Lower leg skin (tissue), 4 donors: ENCODE measurements around the gene RAPGEF5. TPM values are rescaled to one million over a fixed set of nuclear protein-coding genes. Genes with fewer than 3 reads are reported as not detected.

Source experiments
- DNase-seq, 2 donors: peaks; one replicate each; pipeline ENCODE4 v3.0.0-alpha.2; 2019; ENCODE audit warnings: low spot score in 2 of 2
- H3K4me3 ChIP-seq: fragments of 200-600 bp; sonication (generic); 2 replicates; pipeline ENCODE4 v1.5.1; 2017; ENCODE audit warnings: mild to moderate bottlenecking, low read depth; ENCODE audit not compliant: poor library complexity, severe bottlenecking
- CTCF ChIP-seq, 3 donors: fragments of 450-650 bp; IDR thresholded peaks; one replicate each; pipeline ENCODE4 v1.5.1; 2016; ENCODE audit warnings: antibody characterized with exemption in 3 of 3, mild to moderate bottlenecking in 3 of 3, moderate library complexity in 2 of 3
- POLR2A ChIP-seq, 2 donors: fragments of 450-650 bp; IDR thresholded peaks; one replicate each; pipeline ENCODE4 v1.6.1; 2016 to 2017; ENCODE audit warnings: antibody characterized with exemption in 2 of 2, mild to moderate bottlenecking in 1 of 2, moderate library complexity in 1 of 2
- WGBS, 2 donors: methylation state at CpG; one replicate each; pipeline ENCODE4 v1.1.5; 2018; 5-methylcytosine and 5-hydroxymethylcytosine counted together
- intact Hi-C: fragments of 100-400 bp; cut with DNase I; formaldehyde crosslinking; loops from one replicate; pipeline ENCODE4 v1.15.0; 2023; ENCODE audit warnings: low total_unique reads
- total RNA-seq, 4 donors: library from RNA; depleted of rRNA; stranded (reverse); fragments of >200 nt; gene quantifications; one replicate each; pipeline ENCODE4 v1.1.0, GENCODE V29; 2016

RAPGEF5 gene
- total RNA-seq, 4 donors from 2014 or later, result 19.4 to 47.7 (median 25.2) TPM

GRCh38 chr7:22301790-22302189 is 55.2 kb downstream of the RAPGEF5 start:
- TF ChIP-seq CTCF (IDR thresholded peaks at IDR 0.05) (no peak), POLR2A (IDR thresholded peaks at IDR 0.05) (no peak)
- intact Hi-C loops, result no loop called here

GRCh38 chr7:22300839-22301238 is 56.1 kb downstream of the RAPGEF5 start:
- H3K4me3 ChIP-seq, result no peak overlapping the region
- 96 to 97% methylated on average over 4 of the region's 4 CpGs for WGBS, 2 donors
- DNase-seq, result no peak
- intact Hi-C loops, result no loop called here
- TF ChIP-seq CTCF (IDR thresholded peaks at IDR 0.05), result no peak
- no peak for TF ChIP-seq POLR2A (IDR thresholded peaks at IDR 0.05)

More at GRCh38 chr7:22301790-22302189, 55.2 kb downstream of the RAPGEF5 start:
- DNase-seq, result no peak
- 84 to 91% methylated on average over 6 of the region's 6 CpGs for WGBS, 2 donors
- H3K4me3 ChIP-seq, result no peak overlapping the region

DNA sequence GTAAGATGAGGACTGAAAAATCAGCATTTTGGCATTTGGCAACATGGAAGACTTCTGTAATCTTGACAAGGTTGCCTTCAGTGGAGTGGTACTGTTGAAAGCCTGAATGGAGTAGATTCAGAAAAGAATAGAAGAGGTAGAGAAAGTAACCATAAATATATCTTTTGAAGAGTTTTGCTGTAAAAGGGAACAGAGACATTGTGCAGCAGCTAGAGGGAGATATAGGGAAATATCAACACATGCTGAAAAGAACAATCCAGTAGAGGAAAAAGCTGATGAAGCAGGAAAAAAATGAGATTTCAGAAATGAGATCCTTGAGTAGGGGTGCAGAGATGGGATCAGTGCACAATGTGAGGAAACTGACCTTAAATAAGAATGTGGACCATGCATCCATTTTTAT is 60.0 kb downstream of the RAPGEF5 start:
- H3K4me3 ChIP-seq, result no peak overlapping the region
- intact Hi-C loops, result no loop called here
- TF ChIP-seq POLR2A (IDR thresholded peaks at IDR 0.05) (no peak), CTCF (IDR thresholded peaks at IDR 0.05) (no peak)
- no peak for DNase-seq

DNA sequence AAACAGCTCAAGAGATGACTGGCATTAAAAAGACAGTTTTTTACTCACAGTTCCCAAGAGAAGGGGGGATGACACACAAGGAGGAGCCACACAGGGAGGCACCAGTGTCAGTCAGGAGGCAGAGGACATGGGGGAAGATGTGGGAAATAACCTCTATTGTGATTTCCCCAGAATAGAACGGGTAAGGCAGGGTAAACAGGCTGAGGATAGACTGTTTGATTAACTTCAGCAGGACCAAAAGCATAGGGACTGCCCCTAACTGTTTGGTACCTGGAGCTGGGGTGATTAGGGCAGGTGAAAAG is 60.7 kb downstream of the RAPGEF5 start:
- TF ChIP-seq CTCF (IDR thresholded peaks at IDR 0.05) (no peak), POLR2A (IDR thresholded peaks at IDR 0.05) (no peak)
- 68 to 79% methylated on average over 1 of the region's 1 CpG for WGBS, 2 donors
- H3K4me3 ChIP-seq, result no peak overlapping the region
- intact Hi-C loops, result no loop called here
- DNase-seq, result no peak

DNA sequence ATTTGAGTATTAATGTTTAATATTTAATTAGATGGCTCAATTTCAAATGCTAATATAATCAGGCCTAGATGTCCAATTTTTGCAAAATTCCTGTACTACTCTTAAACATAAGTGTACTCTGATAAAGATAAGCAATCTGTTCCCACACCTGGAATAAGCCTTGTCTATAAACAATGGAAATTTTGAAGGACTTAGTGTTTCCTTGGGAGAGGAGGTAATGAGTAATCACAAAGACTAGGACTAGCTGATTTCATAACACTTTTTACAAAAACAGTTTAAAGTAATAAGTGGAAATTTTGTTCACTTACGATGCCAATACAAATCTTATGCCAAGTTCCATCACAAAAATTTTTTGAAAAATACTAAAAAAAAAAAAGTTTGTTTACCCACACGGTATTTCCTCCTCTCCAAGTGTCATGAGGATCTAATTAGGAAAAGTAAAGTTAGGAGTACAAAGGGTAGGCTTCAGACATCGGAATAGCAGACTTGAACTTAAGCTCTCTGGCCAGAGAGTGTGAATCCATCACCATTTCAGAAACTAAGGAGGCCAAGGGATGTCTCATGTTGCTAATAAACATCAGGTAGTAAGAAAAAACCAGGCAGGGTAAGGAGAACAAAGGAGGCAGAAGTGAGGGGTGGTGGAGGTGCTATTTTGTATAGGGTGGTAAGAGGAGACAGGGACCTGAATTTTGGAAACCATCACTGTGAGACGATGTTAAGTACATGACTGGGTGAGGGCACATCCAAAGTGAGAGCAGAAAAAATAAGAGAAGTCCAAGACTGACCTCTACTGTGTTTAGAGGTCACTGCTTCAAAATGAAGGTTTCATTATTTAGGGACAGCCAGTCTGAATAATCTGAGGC is 61.3 kb downstream of the RAPGEF5 start:
- DNase-seq, result no peak
- WGBS, 2 donors, result 52% methylated on average over 4 of the region's 4 CpGs
- no peak overlapping the region for H3K4me3 ChIP-seq
- intact Hi-C loops, result no loop called here
- TF ChIP-seq CTCF (IDR thresholded peaks at IDR 0.05), result no peak
- no peak for TF ChIP-seq POLR2A (IDR thresholded peaks at IDR 0.05)

DNA sequence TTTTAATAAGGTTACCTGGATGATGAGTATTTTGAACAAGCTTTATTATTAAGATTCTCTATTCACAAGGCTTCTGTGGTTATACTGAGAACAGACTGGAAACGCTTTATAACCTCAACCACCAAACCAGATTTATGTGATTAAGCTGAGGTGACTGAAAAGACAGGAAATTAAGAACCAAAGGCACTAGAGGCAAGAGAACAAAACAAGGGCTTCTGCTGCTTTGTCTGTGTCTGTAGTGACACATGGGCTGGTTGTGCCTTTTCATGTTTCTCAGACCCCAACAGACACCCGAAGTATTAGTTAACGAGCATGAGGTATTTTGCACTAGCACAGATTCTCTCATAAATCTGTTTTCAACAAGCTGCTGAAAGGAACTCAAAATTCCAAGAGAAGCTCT is 64.4 kb downstream of the RAPGEF5 start:
- no peak for DNase-seq
- intact Hi-C loops, result no loop called here
- H3K4me3 ChIP-seq, result no peak overlapping the region
- WGBS, 2 donors, result 41 to 59% methylated on average over 3 of the region's 3 CpGs
- TF ChIP-seq CTCF (IDR thresholded peaks at IDR 0.05), result no peak
- TF ChIP-seq POLR2A (IDR thresholded peaks at IDR 0.05), result no peak
